ENCODE measurements around the gene SERPIND1. TPM values are rescaled to one million over a fixed set of nuclear protein-coding genes. Genes with fewer than 3 reads are reported as not detected.

The SERPIND1 gene
- total and polyA plus RNA-seq, 2 experiments from 2014 or later = not detected

DNA sequence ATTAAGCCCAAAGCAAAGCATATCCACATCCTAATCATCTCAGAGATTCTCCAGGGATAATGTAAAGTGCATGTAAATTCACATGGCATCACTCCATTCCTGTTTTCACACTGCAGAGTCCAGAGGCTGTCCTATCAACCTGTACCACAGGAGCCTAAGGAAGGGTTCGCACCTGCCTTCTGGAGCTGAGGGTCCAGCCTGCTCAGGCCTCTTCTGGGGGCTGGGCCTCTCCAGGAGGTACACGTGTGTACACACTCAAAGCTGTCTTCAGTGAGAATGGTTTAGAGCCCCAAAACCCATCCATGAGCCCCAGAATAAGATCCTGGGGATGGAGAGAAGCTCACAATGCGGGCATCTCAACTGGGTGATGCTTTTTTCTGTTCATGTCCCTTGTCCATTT lies 60.8 kb downstream of the SERPIND1 start (continued):
- TF ChIP-seq STAT1 (IDR thresholded peaks at IDR 0.05; ENCODE audit: unreplicated experiment) (no peak), EZH2 (IDR thresholded peaks at IDR 0.05; ENCODE audit: low read depth, unreplicated experiment) (no peak), POLR2AphosphoS5 (IDR thresholded peaks at IDR 0.05; ENCODE audit: low read depth) (no peak), JUNB (IDR thresholded peaks at IDR 0.05; ENCODE audit: unreplicated experiment) (no peak)
- TF ChIP-seq, protein P1, sequence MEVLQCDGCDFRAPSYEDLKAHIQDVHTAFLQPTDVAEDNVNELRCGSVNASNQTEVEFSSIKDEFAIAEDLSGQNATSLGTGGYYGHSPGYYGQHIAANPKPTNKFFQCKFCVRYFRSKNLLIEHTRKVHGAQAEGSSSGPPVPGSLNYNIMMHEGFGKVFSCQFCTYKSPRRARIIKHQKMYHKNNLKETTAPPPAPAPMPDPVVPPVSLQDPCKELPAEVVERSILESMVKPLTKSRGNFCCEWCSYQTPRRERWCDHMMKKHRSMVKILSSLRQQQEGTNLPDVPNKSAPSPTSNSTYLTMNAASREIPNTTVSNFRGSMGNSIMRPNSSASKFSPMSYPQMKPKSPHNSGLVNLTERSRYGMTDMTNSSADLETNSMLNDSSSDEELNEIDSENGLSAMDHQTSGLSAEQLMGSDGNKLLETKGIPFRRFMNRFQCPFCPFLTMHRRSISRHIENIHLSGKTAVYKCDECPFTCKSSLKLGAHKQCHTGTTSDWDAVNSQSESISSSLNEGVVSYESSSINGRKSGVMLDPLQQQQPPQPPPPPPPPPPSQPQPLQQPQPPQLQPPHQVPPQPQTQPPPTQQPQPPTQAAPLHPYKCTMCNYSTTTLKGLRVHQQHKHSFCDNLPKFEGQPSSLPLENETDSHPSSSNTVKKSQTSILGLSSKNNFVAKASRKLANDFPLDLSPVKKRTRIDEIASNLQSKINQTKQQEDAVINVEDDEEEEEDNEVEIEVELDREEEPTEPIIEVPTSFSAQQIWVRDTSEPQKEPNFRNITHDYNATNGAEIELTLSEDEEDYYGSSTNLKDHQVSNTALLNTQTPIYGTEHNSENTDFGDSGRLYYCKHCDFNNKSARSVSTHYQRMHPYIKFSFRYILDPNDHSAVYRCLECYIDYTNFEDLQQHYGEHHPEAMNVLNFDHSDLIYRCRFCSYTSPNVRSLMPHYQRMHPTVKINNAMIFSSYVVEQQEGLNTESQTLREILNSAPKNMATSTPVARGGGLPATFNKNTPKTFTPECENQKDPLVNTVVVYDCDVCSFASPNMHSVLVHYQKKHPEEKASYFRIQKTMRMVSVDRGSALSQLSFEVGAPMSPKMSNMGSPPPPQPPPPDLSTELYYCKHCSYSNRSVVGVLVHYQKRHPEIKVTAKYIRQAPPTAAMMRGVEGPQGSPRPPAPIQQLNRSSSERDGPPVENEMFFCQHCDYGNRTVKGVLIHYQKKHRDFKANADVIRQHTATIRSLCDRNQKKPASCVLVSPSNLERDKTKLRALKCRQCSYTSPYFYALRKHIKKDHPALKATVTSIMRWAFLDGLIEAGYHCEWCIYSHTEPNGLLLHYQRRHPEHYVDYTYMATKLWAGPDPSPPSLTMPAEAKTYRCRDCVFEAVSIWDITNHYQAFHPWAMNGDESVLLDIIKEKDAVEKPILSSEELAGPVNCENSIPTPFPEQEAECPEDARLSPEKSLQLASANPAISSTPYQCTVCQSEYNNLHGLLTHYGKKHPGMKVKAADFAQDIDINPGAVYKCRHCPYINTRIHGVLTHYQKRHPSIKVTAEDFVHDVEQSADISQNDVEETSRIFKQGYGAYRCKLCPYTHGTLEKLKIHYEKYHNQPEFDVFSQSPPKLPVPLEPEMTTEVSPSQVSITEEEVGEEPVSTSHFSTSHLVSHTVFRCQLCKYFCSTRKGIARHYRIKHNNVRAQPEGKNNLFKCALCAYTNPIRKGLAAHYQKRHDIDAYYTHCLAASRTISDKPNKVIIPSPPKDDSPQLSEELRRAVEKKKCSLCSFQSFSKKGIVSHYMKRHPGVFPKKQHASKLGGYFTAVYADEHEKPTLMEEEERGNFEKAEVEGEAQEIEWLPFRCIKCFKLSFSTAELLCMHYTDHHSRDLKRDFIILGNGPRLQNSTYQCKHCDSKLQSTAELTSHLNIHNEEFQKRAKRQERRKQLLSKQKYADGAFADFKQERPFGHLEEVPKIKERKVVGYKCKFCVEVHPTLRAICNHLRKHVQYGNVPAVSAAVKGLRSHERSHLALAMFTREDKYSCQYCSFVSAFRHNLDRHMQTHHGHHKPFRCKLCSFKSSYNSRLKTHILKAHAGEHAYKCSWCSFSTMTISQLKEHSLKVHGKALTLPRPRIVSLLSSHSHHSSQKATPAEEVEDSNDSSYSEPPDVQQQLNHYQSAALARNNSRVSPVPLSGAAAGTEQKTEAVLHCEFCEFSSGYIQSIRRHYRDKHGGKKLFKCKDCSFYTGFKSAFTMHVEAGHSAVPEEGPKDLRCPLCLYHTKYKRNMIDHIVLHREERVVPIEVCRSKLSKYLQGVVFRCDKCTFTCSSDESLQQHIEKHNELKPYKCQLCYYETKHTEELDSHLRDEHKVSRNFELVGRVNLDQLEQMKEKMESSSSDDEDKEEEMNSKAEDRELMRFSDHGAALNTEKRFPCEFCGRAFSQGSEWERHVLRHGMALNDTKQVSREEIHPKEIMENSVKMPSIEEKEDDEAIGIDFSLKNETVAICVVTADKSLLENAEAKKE (CRISPR knock-in tag; IDR thresholded peaks at IDR 0.05) = no peak

Other genes with a start within 250 kb of the SERPIND1 start
- gene PI4KA, start 84.7 kb downstream of the SERPIND1 start, total RNA-seq (2014; rRNA removed; shearing (Covaris generic)) = 37.2 and 38.1 TPM in 2 replicates
- 13.0 and 17.1 TPM in 2 replicates for gene PI4KA, start 84.7 kb downstream of the SERPIND1 start, polyA plus RNA-seq (2016; fragmentation: Nextera tagmentation; extraction: Ambion mirVana)
- gene SNAP29, start 84.9 kb downstream of the SERPIND1 start, total RNA-seq (2014; rRNA removed; shearing (Covaris generic)) = 8.2 and 10.2 TPM in 2 replicates
- 20.8 and 22.9 TPM in 2 replicates for gene SNAP29, start 84.9 kb downstream of the SERPIND1 start, polyA plus RNA-seq (2016; fragmentation: Nextera tagmentation; extraction: Ambion mirVana)
- gene CRKL, start 143.3 kb downstream of the SERPIND1 start, total RNA-seq (2014; rRNA removed; shearing (Covaris generic)) = 97.6 and 104 TPM in 2 replicates
- 39.5 and 40.7 TPM in 2 replicates for gene CRKL, start 143.3 kb downstream of the SERPIND1 start, polyA plus RNA-seq (2016; fragmentation: Nextera tagmentation; extraction: Ambion mirVana)
- gene AIFM3, start 193.1 kb downstream of the SERPIND1 start, total RNA-seq (2014; rRNA removed; shearing (Covaris generic)) = 0.45 and 1.7 TPM in 2 replicates
- gene AIFM3, start 193.1 kb downstream of the SERPIND1 start, polyA plus RNA-seq (2016; fragmentation: Nextera tagmentation; extraction: Ambion mirVana) = 1.4 and 1.5 TPM in 2 replicates
- 39.9 and 41.1 TPM in 2 replicates for gene LZTR1, start 208.2 kb downstream of the SERPIND1 start, total RNA-seq (2014; rRNA removed; shearing (Covaris generic))
- 7.7 and 9.2 TPM in 2 replicates for gene LZTR1, start 208.2 kb downstream of the SERPIND1 start, polyA plus RNA-seq (2016; fragmentation: Nextera tagmentation; extraction: Ambion mirVana)
- 25.9 and 38.8 TPM in 2 replicates for gene THAP7, start 228.0 kb downstream of the SERPIND1 start, total RNA-seq (2014; rRNA removed; shearing (Covaris generic))
- gene THAP7, start 228.0 kb downstream of the SERPIND1 start, polyA plus RNA-seq (2016; fragmentation: Nextera tagmentation; extraction: Ambion mirVana) = 20.4 and 21.8 TPM in 2 replicates
- gene P2RX6, start 241.1 kb downstream of the SERPIND1 start, total RNA-seq (2014; rRNA removed; shearing (Covaris generic)) = not detected in 2 replicates
- not detected in 2 replicates for gene P2RX6, start 241.1 kb downstream of the SERPIND1 start, polyA plus RNA-seq (2016; fragmentation: Nextera tagmentation; extraction: Ambion mirVana)

All from GM23338 (cell line).